Ovary (tissue), 10 donors: ENCODE measurements around the gene KRTAP13-4. TPM values are rescaled to one million over a fixed set of nuclear protein-coding genes. Genes with fewer than 3 reads are reported as not detected.

Experiments
- DNase-seq, 5 donors: peaks; one replicate each; pipeline ENCODE4 v3.0.0-alpha.2; 2019 to 2020
- H3K27ac ChIP-seq, 2 donors: fragments of 200-600 bp; one replicate each; pipeline versions ENCODE4 v1.5.1 to v1.8.0; 2019 to 2022
- H3K27me3 ChIP-seq: fragments of 200-600 bp; one replicate; pipeline ENCODE4 v1.8.0; 2022
- H3K36me3 ChIP-seq: fragments of 200-600 bp; sonication (generic); one replicate; pipeline ENCODE4 v1.5.1; 2019
- H3K4me1 ChIP-seq: one replicate; pipeline ENCODE4 v1.8.1; 2013; ENCODE audit warnings: mild to moderate bottlenecking, moderate library complexity; ENCODE audit not compliant: insufficient read depth
- H3K4me3 ChIP-seq: fragments of 200-600 bp; sonication (generic); one replicate; pipeline ENCODE4 v1.5.1; 2017
- H3K9me3 ChIP-seq, 2 donors: fragments of 200-600 bp in 1 of 2; sonication (generic) in 1 of 2; one replicate each; pipeline versions ENCODE4 v1.5.1 to v1.8.1; 2013 to 2019; ENCODE audit warnings: mild to moderate bottlenecking in 1 of 2, moderate library complexity in 1 of 2
- CTCF ChIP-seq, 3 donors: fragments of 450-650 bp in 2 of 3; fragments of 200-600 bp in 1 of 3; IDR thresholded peaks; one replicate each; pipeline versions ENCODE4 v1.5.1 to v1.8.0; 2016 to 2022; ENCODE audit warnings: antibody characterized with exemption in 3 of 3, mild to moderate bottlenecking in 1 of 3
- EP300 ChIP-seq: sonication (generic); formaldehyde crosslinking; IDR thresholded peaks from one replicate; pipeline ENCODE4 v1.6.1; 2017; ENCODE audit warnings: antibody characterized with exemption
- POLR2A ChIP-seq: fragments of 450-650 bp; IDR thresholded peaks from one replicate; pipeline ENCODE4 v1.6.1; 2017; ENCODE audit warnings: antibody characterized with exemption, mild to moderate bottlenecking, moderate library complexity
- WGBS, 3 donors: extraction: QIAGEN DNeasy Blood & Tissue Kit in 1 of 3; methylation state at CpG; one replicate each; pipeline versions ENCODE4 v1.1.5 to v1.1.7; 2013 to 2017; 5-methylcytosine and 5-hydroxymethylcytosine counted together
- intact Hi-C, 4 donors: fragments of 100-400 bp; cut with DNase I; formaldehyde crosslinking; loops; one replicate each; pipeline versions ENCODE4 v1.11.0 to v1.15.1; 2022 to 2023
- long read RNA-seq, 3 donors: library from polyadenylated mRNA in 2 of 3; unstranded in 2 of 3; transcript quantifications; one replicate each; pipeline ENCODE4 v2.0.0 and lab custom pipeline, GENCODE V29; 2021 to 2026
- polyA plus RNA-seq, 2 donors: library from polyadenylated mRNA; stranded (reverse); fragments of 200-250 nt in 1 of 2; fragments of 350-450 nt in 1 of 2; fragmentation: Illumina TruSeq in 1 of 2; extraction: RNeasy Lipid Tissue Mini Kit (QIAGEN cat#74804) in 1 of 2; gene quantifications; one replicate each; pipeline ENCODE4 v1.2.3, GENCODE V29; 2013 to 2014
- total RNA-seq, 7 donors: library from RNA; depleted of rRNA in 2 of 7; stranded (reverse); fragments of >200 nt in 2 of 7; fragmentation: NEBNext Ultra II Directional in 3 of 7; extraction: Animal tissue kit (Norgen Biotek cat#: 25700) in 3 of 7; gene quantifications; one replicate each; pipeline versions ENCODE4 v1.1.0 to v1.2.4, GENCODE V29; 2016 to 2023
- donor health status: DM: no; HTN: no; CAD: no; lungs with moderate emphysema.
- donor health status: DM: no; HTN: no; CAD: no.
- donor health status: Bipolar disorder and iron deficiency.
- donor health status: DM: yes; HTN: yes; CAD: no.
- donor health status: DM: no; HTN: no; CAD: no.
- donor health status: DM: yes; HTN: yes; CAD: no.

Gene KRTAP13-4
- total RNA-seq: not detected
- polyA plus RNA-seq: not detected
- long read RNA-seq, donor 1: 0 reads
- long read RNA-seq, donor 2: 0 reads
- long read RNA-seq, donor 3: 0 reads

- no peaks in the 10 kb centered on the region for H3K4me1 ChIP-seq
- no peaks in the 10 kb centered on the region for H3K36me3 ChIP-seq
- TF ChIP-seq CTCF (IDR thresholded peaks at IDR 0.05): no peak
- no peak for TF ChIP-seq EP300
- no peak for TF ChIP-seq POLR2A
- no peak within 1 kb of the TSS for H3K27ac ChIP-seq
- intact Hi-C loops: no loop called here
- 80 to 89% (median 80%) methylated on average over 9 of the region's 9 CpGs for WGBS, 3 donors
- DNase-seq: no peak
- H3K9me3 ChIP-seq: no peaks in the 10 kb centered on the region
- H3K27me3 ChIP-seq: no peaks in the 10 kb centered on the region
- H3K4me3 ChIP-seq: no peak within 1 kb of the TSS
Observed at GRCh38 chr21:30430170-30430655, at the start of gene KRTAP13-4. KRTAP13-4 (plus strand) TSS chr21:30430220; CDS start chr21:30430276, 56 bp downstream.

GRCh38 chr21:30382201-30382600 lies 47.8 kb upstream of the KRTAP13-4 start:
- Histone ChIP-seq H3K27me3 (no peaks in the 10 kb centered on the region), H3K36me3 (no peaks in the 10 kb centered on the region), H3K4me3 (no peak overlapping the region), H3K4me1 (no peaks in the 10 kb centered on the region), H3K9me3 (no peaks in the 10 kb centered on the region), H3K27ac (no peak overlapping the region)
- no peak for DNase-seq
- intact Hi-C loops: no loop called here
- 28 to 32% (median 31%) methylated on average over 1 of the region's 1 CpG for WGBS, 3 donors
- TF ChIP-seq CTCF (IDR thresholded peaks at IDR 0.05): no peak
- no peak for TF ChIP-seq POLR2A

GRCh38 chr21:30391492-30392025 lies 38.5 kb upstream of the KRTAP13-4 start:
- intact Hi-C loops: no loop called here
- WGBS, 3 donors: 51 to 78% (median 56%) methylated on average over 2 of the region's 2 CpGs
- Histone ChIP-seq H3K9me3 (no peaks in the 10 kb centered on the region), H3K4me1 (no peaks in the 10 kb centered on the region), H3K36me3 (no peaks in the 10 kb centered on the region), H3K27ac (no peak overlapping the region), H3K27me3 (no peaks in the 10 kb centered on the region), H3K4me3 (no peak overlapping the region)
- DNase-seq: no peak
- TF ChIP-seq POLR2A: no peak
- TF ChIP-seq CTCF (IDR thresholded peaks at IDR 0.05): no peak
- TF ChIP-seq EP300: no peak

GRCh38 chr21:30395731-30396130 lies 34.3 kb upstream of the KRTAP13-4 start, which contains the start of gene KRTAP13-1:
KRTAP13-1 (plus strand) TSS chr21:30396031; CDS start chr21:30396087, 56 bp downstream.
- intact Hi-C loops: no loop called here

More at GRCh38 chr21:30395731-30396130, 34.3 kb upstream of the KRTAP13-4 start, which contains the start of gene KRTAP13-1:
- Histone ChIP-seq H3K36me3 (no peaks in the 10 kb centered on the region), H3K27ac (no peak within 1 kb of the TSS), H3K4me1 (no peaks in the 10 kb centered on the region), H3K27me3 (no peaks in the 10 kb centered on the region), H3K9me3 (no peaks in the 10 kb centered on the region), H3K4me3 (no peak within 1 kb of the TSS)
- TF ChIP-seq EP300 (no peak), POLR2A (no peak), CTCF (IDR thresholded peaks at IDR 0.05) (no peak)
- no peak for DNase-seq
- WGBS, 3 donors: 39 to 60% (median 44%) methylated on average over 4 of the region's 4 CpGs
